GM12878 (cell line): Measurements from ENCODE around the gene RPS15A. TPM values are rescaled to one million over a fixed set of nuclear protein-coding genes. Genes with fewer than 3 reads are reported as not detected.

Experiments
- ATF7 ChIP-seq: fragments of 450-650 bp; IDR thresholded peaks from 2 replicates; pipeline ENCODE4 v1.6.1; 2016; ENCODE audit warnings: low read depth, mild to moderate bottlenecking
- BACH1 ChIP-seq: fragments of 450-650 bp; IDR thresholded peaks from 2 replicates; pipeline ENCODE4 v1.6.1; 2017; ENCODE audit warnings: mild to moderate bottlenecking, borderline replicate concordance
- CBX5 ChIP-seq: sonication (generic); IDR thresholded peaks from 2 replicates; pipeline ENCODE4 v1.6.1; 2016; ENCODE audit warnings: low read depth, moderate library complexity, mild to moderate bottlenecking, inconsistent platforms
- ETV6 ChIP-seq, 2 experiments: fragments of 450-650 bp in 1 of 2; IDR thresholded peaks in 1 of 2; conservative IDR thresholded peaks in 1 of 2; 2 replicates each; pipeline ENCODE4 v1.6.1; 2014; ENCODE audit warnings: antibody characterized with exemption in 1 of 2, borderline replicate concordance in 1 of 2, low read depth in 1 of 2, mild to moderate bottlenecking in 1 of 2, moderate library complexity in 1 of 2
- GATAD2B ChIP-seq: fragments of 450-650 bp; conservative IDR thresholded peaks from 2 replicates; pipeline ENCODE4 v1.6.1; 2017; ENCODE audit warnings: low read depth, mild to moderate bottlenecking, moderate library complexity
- HDAC6 ChIP-seq: fragments of 200-600 bp; sonication (generic); IDR thresholded peaks from one replicate; pipeline ENCODE4 v1.8.0; 2017; ENCODE audit warnings: antibody characterized with exemption; ENCODE audit not compliant: unreplicated experiment
- MLLT1 ChIP-seq: fragments of 450-650 bp; IDR thresholded peaks from 2 replicates; pipeline ENCODE4 v1.6.1; 2016; ENCODE audit warnings: mild to moderate bottlenecking
- NFXL1 ChIP-seq: fragments of 450-650 bp; IDR thresholded peaks from 2 replicates; pipeline ENCODE4 v1.6.1; 2017; ENCODE audit warnings: antibody characterized with exemption, mild to moderate bottlenecking, borderline replicate concordance
- RBBP5 ChIP-seq: fragments of 200-600 bp; sonication (generic); conservative IDR thresholded peaks from 2 replicates; pipeline ENCODE4 v1.6.1; 2016
- SPI1 ChIP-seq: IDR thresholded peaks from 2 replicates; pipeline ENCODE4 v1.6.1; 2011; ENCODE audit warnings: low read depth, mild to moderate bottlenecking, low read length, moderate library complexity, borderline replicate concordance; ENCODE audit not compliant: insufficient read depth
- TBL1XR1 ChIP-seq: IDR thresholded peaks from 2 replicates; pipeline ENCODE4 v1.6.1; 2012; ENCODE audit warnings: low read depth, low read length, improper control_type of control experiment
- ZNF622 ChIP-seq: fragments of 450-650 bp; IDR thresholded peaks from 2 replicates; pipeline ENCODE4 v1.6.1; 2017; ENCODE audit warnings: mild to moderate bottlenecking, inconsistent platforms
- polyA plus RNA-seq, 11 experiments: library from polyadenylated mRNA; depleted of rRNA in 4 of 11; unstranded in 6 of 11; stranded (reverse) in 5 of 11; fragments of >200 nt; fragmentation: Nextera tagmentation in 4 of 11; fragmentation: Illumina TruSeq in 1 of 11; extraction: Ambion mirVana in 4 of 11; extraction: Trizol in 1 of 11; gene quantifications; 1 replicate in 1 of 11; 2 replicates in 10 of 11; pipeline versions ENCODE4 v1.2.1 to v1.2.3, GENCODE V29; 2011 to 2016; ENCODE audit warnings: inconsistent platforms in 2 of 11, missing spikeins in 2 of 11, low read depth in 1 of 11
- total RNA-seq, 4 experiments: library from RNA; depleted of rRNA in 3 of 4; stranded (reverse); fragments of >200 nt in 3 of 4; fragmentation: Illumina TruSeq in 1 of 4; extraction: Trizol in 1 of 4; gene quantifications; 2 replicates each; pipeline versions ENCODE4 v1.2.1 to v1.2.3, GENCODE V29; 2013 to 2021
- TF ChIP-seq, protein P1 (sequence below): IDR thresholded peaks from 2 replicates; pipeline ENCODE4 v1.6.1; 2011; ENCODE audit warnings: mild to moderate bottlenecking, low read depth, low read length, moderate library complexity; ENCODE audit not compliant: insufficient replicate concordance
- TF ChIP-seq, protein P2 (sequence below): IDR thresholded peaks from 2 replicates; pipeline ENCODE4 v1.6.1; 2011; ENCODE audit warnings: low read depth, mild to moderate bottlenecking, low read length, moderate library complexity, borderline replicate concordance; ENCODE audit errors: extremely low read depth
- TF ChIP-seq, protein P3 (sequence below): fragments of 450-650 bp; IDR thresholded peaks from 2 replicates; pipeline ENCODE4 v1.6.1; 2017; ENCODE audit warnings: mild to moderate bottlenecking, moderate library complexity
- TF ChIP-seq, protein P4 (sequence below): fragments of 450-650 bp; IDR thresholded peaks from 2 replicates; pipeline ENCODE4 v1.6.1; 2017; ENCODE audit warnings: antibody characterized with exemption, mild to moderate bottlenecking, moderate library complexity
- TF ChIP-seq, protein P5 (sequence below): IDR thresholded peaks from 2 replicates; pipeline ENCODE4 v1.6.1; 2012; ENCODE audit warnings: low read depth, low read length, improper control_type of control experiment

Gene RPS15A
- total and polyA plus RNA-seq, 10 of the 15 experiments (the other 5 are each of a cell fraction or from before 2014, with no cell fraction given): 1,566 to 6,408 (median 2,999) TPM

- TF ChIP-seq HDAC6: no peak
- TF ChIP-seq, protein P1, sequence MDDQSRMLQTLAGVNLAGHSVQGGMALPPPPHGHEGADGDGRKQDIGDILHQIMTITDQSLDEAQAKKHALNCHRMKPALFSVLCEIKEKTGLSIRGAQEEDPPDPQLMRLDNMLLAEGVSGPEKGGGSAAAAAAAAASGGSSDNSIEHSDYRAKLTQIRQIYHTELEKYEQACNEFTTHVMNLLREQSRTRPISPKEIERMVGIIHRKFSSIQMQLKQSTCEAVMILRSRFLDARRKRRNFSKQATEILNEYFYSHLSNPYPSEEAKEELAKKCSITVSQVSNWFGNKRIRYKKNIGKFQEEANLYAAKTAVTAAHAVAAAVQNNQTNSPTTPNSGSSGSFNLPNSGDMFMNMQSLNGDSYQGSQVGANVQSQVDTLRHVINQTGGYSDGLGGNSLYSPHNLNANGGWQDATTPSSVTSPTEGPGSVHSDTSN: no peak
- no peak for TF ChIP-seq ZNF622
- no peak for TF ChIP-seq RBBP5
- TF ChIP-seq NFXL1: no peak
- no peak; the same call in 1 of the 2 replicates for TF ChIP-seq TBL1XR1
- TF ChIP-seq, protein P2, sequence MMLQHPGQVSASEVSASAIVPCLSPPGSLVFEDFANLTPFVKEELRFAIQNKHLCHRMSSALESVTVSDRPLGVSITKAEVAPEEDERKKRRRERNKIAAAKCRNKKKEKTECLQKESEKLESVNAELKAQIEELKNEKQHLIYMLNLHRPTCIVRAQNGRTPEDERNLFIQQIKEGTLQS: no peak
- TF ChIP-seq ATF7: no peak; the same call in 1 of the 2 replicates
- TF ChIP-seq, protein P3, sequence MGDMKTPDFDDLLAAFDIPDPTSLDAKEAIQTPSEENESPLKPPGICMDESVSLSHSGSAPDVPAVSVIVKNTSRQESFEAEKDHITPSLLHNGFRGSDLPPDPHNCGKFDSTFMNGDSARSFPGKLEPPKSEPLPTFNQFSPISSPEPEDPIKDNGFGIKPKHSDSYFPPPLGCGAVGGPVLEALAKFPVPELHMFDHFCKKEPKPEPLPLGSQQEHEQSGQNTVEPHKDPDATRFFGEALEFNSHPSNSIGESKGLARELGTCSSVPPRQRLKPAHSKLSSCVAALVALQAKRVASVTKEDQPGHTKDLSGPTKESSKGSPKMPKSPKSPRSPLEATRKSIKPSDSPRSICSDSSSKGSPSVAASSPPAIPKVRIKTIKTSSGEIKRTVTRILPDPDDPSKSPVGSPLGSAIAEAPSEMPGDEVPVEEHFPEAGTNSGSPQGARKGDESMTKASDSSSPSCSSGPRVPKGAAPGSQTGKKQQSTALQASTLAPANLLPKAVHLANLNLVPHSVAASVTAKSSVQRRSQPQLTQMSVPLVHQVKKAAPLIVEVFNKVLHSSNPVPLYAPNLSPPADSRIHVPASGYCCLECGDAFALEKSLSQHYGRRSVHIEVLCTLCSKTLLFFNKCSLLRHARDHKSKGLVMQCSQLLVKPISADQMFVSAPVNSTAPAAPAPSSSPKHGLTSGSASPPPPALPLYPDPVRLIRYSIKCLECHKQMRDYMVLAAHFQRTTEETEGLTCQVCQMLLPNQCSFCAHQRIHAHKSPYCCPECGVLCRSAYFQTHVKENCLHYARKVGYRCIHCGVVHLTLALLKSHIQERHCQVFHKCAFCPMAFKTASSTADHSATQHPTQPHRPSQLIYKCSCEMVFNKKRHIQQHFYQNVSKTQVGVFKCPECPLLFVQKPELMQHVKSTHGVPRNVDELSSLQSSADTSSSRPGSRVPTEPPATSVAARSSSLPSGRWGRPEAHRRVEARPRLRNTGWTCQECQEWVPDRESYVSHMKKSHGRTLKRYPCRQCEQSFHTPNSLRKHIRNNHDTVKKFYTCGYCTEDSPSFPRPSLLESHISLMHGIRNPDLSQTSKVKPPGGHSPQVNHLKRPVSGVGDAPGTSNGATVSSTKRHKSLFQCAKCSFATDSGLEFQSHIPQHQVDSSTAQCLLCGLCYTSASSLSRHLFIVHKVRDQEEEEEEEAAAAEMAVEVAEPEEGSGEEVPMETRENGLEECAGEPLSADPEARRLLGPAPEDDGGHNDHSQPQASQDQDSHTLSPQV: no peak
- TF ChIP-seq, protein P4, sequence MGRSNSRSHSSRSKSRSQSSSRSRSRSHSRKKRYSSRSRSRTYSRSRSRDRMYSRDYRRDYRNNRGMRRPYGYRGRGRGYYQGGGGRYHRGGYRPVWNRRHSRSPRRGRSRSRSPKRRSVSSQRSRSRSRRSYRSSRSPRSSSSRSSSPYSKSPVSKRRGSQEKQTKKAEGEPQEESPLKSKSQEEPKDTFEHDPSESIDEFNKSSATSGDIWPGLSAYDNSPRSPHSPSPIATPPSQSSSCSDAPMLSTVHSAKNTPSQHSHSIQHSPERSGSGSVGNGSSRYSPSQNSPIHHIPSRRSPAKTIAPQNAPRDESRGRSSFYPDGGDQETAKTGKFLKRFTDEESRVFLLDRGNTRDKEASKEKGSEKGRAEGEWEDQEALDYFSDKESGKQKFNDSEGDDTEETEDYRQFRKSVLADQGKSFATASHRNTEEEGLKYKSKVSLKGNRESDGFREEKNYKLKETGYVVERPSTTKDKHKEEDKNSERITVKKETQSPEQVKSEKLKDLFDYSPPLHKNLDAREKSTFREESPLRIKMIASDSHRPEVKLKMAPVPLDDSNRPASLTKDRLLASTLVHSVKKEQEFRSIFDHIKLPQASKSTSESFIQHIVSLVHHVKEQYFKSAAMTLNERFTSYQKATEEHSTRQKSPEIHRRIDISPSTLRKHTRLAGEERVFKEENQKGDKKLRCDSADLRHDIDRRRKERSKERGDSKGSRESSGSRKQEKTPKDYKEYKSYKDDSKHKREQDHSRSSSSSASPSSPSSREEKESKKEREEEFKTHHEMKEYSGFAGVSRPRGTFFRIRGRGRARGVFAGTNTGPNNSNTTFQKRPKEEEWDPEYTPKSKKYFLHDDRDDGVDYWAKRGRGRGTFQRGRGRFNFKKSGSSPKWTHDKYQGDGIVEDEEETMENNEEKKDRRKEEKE: no peak
- 0 out of 4 replicates have a peak, but pooled peaks of 1 of the 2 experiments have one; percentile 4 for TF ChIP-seq ETV6 (conservative IDR thresholded peaks at IDR 0.05 in 1 of 2, IDR thresholded peaks at IDR 0.05 in 1 of 2; ENCODE audit: borderline replicate concordance in 1 of 2, low read depth in 1 of 2)
- TF ChIP-seq GATAD2B: peak; percentile 56; the same call in 1 of the 2 replicates
- TF ChIP-seq BACH1: peak; percentile 76
- TF ChIP-seq SPI1: peak; percentile 75; the same call in 1 of the 2 replicates
- 0 out of 2 replicates have a peak, but pooled peaks have one; percentile 39 for TF ChIP-seq CBX5
- peak; percentile 84 for TF ChIP-seq MLLT1
- TF ChIP-seq, protein P5, sequence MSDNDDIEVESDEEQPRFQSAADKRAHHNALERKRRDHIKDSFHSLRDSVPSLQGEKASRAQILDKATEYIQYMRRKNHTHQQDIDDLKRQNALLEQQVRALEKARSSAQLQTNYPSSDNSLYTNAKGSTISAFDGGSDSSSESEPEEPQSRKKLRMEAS: peak; percentile 78; the same call in 1 of the 2 replicates
Observed at GRCh38 chr16:18801145-18801972, 11.2 kb upstream of the RPS15A start, which contains the start of gene ARL6IP1 (continued).
